NCI-H187 (cell line): ENCODE measurements around the gene FBXO40.

ENCODE experiments used
- DNase-seq, 2 experiments: peaks; one replicate each; lab custom pipeline; 2025; lab: John Stamatoyannopoulos, UW

Gene FBXO40

DNA sequence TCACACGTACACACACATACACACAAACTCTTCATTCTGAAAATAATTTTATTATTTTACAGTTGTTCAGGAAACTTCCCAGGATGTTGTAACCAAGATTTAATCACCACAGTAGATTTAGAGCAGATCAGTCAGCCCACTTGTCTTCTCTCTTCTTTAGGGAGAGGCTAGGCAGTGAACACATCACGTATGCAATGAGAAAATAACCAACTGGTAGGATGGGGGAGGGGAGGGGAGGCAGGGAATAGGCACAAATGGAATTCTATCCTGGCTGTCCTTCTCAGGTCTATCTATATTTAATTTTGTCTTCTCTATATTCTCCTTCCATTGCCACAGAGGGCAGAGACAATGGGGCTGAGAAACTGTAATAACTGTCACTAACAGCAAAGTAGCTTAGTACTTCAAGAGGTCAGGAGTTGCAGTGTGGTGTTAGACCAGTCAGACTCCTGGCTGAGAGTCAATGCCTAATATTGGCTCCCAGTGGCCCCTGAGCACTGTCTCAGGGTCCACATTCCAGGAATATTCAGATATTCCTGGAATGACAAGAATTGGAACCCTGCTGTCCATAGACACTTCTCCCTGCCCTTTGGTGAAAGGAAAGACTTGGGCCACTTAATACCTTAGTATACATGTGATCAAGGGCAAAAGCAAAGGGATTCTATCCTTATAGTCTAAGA lies 70.1 kb downstream of the FBXO40 start:
- no peak for DNase-seq

DNA sequence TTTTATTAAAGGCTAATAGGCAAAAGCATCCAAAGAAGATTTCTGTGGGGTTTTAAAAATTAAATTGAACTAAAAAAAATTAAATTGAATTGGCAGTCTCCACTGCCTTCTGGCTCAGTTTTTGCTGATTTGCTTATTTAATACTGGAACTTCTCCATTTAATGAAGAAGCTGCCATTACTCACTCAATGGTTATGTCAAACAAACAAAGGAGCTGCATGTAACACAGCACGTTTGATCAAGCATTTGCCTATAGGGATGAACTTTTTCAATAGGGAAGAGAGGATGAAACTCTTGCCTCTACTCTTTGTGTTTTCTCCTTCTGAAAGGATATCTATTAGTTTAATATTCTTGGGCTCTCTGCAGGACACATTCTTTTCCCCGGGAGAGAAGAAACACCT lies 72.3 kb downstream of the FBXO40 start:
- DNase-seq = no peak

DNA sequence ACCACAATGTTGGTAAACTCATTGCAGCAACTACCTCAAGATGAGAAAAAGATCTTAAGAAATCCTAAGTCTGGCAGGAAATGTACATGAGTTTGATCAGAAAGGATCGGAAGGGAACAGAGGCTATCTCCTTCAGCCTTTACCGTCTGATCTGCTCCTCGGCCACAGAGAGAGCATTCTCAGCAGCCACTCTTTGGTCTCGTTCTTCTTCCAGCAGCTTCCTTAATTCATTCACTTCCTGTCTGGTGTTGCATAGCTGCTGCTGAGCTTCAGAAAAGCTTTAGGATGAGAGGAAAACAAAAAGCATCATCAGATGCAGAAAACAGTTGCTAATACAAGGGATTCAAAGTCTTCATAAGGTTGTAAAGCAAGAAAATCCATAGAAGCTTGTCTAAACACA lies 74.2 kb downstream of the FBXO40 start:
- DNase-seq = no peak

DNA sequence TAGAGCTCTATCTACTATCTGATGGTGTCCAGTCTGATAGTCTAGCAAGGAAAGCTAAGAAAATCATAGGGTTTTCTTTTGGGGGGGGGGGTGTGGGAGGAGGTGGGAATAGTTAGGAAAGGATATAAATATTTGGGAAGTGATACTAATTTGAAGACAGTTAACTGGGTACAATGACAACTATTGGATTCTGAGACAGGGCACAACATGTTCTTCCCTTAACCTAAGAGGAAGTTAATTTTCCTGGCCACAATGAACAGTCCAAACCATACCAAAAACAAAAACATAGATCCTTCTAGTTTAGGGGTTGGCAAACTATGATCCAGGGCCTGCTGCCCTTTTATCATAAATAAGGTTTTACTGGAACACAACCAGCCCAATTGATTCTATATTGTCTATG lies 77.5 kb downstream of the FBXO40 start:
- DNase-seq = no peak

DNA sequence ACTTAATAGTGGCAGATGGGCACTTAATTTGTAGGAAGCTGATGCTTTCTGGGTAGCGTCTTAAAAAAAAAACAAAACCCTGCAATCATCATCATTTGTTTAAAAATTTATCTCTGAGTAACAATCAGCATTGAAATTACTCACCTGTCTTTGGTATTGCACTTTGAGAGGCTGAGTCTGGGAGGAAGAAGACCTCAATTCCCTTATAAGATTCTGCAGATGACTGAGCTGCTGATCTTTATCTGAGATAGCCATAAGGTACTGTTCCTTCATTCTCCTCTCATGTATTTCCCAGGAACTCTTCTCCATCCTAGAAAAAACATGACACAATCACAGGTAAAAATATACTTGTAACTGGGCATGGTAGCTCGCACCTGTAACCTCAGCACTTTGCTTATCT lies 84.0 kb downstream of the FBXO40 start:
- no peak for DNase-seq
